ENCODE measurements around the gene TXLNG. TPM values are rescaled to one million over a fixed set of nuclear protein-coding genes. Genes with fewer than 3 reads are reported as not detected.

The TXLNG gene
- polyA plus RNA-seq, 1 experiment, result 4.5 TPM

DNA sequence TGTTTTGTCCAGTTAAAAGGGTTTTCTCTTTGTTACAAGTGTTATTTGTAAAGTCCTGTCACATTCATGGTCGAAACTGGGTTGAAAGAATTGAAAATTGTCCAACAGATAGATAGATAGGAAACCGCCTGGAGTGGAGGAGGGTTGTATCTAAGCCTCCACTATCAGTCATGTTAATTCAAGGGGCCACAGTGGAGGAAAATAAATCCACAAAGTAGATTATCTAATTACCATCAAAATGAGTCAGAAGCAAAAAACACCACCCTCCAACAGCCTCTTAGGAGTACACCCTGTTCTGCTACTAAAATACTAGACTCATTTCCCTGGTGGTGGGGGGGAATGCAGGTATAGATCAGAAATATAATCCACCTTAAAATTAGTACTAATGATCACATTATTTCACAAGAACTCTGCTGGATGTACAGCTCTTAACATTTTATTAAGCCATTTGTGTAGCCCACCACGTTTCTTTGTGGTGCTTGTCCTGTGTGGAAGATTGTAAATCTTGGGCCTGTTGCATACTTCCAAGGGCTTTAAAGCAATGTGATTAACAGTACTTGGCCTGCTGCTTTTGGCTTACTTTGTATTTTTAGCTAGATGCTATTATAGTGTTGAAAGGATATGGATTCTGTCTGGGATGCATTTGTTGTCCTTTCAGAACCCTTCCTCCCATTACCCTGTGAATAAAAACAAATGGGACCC lies 57.1 kb downstream of the TXLNG start:
- TF ChIP-seq, protein P1, sequence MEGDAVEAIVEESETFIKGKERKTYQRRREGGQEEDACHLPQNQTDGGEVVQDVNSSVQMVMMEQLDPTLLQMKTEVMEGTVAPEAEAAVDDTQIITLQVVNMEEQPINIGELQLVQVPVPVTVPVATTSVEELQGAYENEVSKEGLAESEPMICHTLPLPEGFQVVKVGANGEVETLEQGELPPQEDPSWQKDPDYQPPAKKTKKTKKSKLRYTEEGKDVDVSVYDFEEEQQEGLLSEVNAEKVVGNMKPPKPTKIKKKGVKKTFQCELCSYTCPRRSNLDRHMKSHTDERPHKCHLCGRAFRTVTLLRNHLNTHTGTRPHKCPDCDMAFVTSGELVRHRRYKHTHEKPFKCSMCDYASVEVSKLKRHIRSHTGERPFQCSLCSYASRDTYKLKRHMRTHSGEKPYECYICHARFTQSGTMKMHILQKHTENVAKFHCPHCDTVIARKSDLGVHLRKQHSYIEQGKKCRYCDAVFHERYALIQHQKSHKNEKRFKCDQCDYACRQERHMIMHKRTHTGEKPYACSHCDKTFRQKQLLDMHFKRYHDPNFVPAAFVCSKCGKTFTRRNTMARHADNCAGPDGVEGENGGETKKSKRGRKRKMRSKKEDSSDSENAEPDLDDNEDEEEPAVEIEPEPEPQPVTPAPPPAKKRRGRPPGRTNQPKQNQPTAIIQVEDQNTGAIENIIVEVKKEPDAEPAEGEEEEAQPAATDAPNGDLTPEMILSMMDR (IDR thresholded peaks at IDR 0.05; ENCODE audit: insufficient read depth, low read depth, low read length), result no peak
- ChIA-PET CTCF (no interaction called here), POLR2A (no interaction called here)
- no peak for DNase-seq (ENCODE audit: low read depth)
- H3K36me3 ChIP-seq (ENCODE audit: control insufficient read depth, insufficient read depth, low read length), result peaks cover 3% of the 10 kb centered on the region
- no peaks in the 10 kb centered on the region for H3K27me3 ChIP-seq (ENCODE audit: control insufficient read depth, insufficient read depth, low read length)
- no peak overlapping the region for H3K4me3 ChIP-seq (ENCODE audit: low read depth, low read length)

DNA sequence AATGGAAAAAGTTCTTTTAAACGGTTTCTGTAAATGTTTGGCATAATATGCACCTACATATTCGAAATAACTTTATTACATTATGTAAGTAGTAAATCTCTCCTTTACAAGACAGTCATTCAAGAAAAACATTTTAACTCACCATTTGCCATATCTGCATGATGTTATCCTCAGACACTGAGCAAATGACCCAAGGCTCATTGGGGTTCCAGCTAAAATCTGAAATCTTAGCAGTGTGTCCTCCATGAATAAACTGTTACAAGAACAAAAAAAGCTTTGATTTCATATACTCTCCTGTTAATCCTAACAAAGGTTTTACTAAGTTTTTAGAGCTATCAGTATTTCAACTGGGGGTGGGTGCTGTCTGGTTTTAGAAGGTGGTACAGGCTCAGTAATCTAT lies 59.4 kb downstream of the TXLNG start:
- POLR2A ChIA-PET, result no interaction called here
- no peak for DNase-seq (ENCODE audit: low read depth)
- Histone ChIP-seq H3K4me3 (ENCODE audit: low read depth, low read length) (no peak overlapping the region), H3K36me3 (ENCODE audit: control insufficient read depth, insufficient read depth, low read length) (peaks cover 3% of the 10 kb centered on the region), H3K27me3 (ENCODE audit: control insufficient read depth, insufficient read depth, low read length) (no peaks in the 10 kb centered on the region)
- TF ChIP-seq, protein P1 (IDR thresholded peaks at IDR 0.05; ENCODE audit: insufficient read depth, low read depth, low read length), result no peak
- CTCF ChIA-PET, result interaction anchor here (1.5 kb wide), 1 partner anchor 20 kb away, joined by 3 read pairs; no protein-coding TSS in a partner anchor

DNA sequence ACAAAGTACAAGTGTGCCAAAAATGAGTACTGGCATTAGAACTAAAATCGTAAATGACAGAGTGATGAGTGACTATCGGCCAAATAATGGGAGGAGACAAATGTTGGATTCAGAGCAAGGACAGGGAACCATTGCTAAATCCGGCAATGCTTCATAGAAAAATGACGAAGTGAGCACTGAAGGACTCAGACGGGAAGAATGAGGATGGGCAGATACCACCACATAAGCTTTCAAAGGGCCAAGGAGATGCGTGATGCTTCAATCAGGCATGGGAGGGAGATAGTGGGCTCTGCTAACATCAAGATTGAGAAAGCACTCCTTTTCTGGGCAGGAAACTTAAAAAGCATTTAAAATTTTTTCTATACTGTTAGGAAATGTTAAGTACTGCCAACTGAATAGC lies 62.3 kb downstream of the TXLNG start:
- DNase-seq (ENCODE audit: low read depth), result no peak
- ChIA-PET POLR2A (no interaction called here), CTCF (no interaction called here)
- Histone ChIP-seq H3K36me3 (ENCODE audit: control insufficient read depth, insufficient read depth, low read length) (peaks cover 3% of the 10 kb centered on the region), H3K4me3 (ENCODE audit: low read depth, low read length) (no peak overlapping the region), H3K27me3 (ENCODE audit: control insufficient read depth, insufficient read depth, low read length) (no peaks in the 10 kb centered on the region)
- TF ChIP-seq, protein P1 (IDR thresholded peaks at IDR 0.05; ENCODE audit: insufficient read depth, low read depth, low read length), result no peak

DNA sequence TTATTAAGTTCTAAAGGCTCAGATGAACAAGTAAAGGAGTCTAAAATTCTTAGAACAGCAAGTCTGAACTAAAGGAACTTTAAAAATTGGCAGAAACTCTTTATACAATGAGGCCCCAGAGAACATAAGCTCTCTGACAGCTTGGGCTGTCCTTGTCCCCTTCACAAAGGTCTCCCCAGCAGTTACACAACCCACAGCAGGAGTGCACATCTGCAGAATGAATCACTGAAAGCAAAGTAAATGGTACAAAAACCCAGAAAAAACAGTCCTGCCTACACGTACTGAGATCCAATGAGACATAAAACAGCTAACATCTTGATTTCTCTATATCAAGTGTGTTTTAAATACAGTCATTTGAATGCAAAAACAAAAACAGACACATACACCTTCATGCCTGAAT lies 65.2 kb downstream of the TXLNG start:
- Histone ChIP-seq H3K36me3 (ENCODE audit: control insufficient read depth, insufficient read depth, low read length) (peaks cover 2% of the 10 kb centered on the region), H3K4me3 (ENCODE audit: low read depth, low read length) (no peak overlapping the region), H3K27me3 (ENCODE audit: control insufficient read depth, insufficient read depth, low read length) (no peaks in the 10 kb centered on the region)
- TF ChIP-seq, protein P1 (IDR thresholded peaks at IDR 0.05; ENCODE audit: insufficient read depth, low read depth, low read length), result no peak
- no peak for DNase-seq (ENCODE audit: low read depth)
- CTCF ChIA-PET, result no interaction called here
- POLR2A ChIA-PET, result no interaction called here

DNA sequence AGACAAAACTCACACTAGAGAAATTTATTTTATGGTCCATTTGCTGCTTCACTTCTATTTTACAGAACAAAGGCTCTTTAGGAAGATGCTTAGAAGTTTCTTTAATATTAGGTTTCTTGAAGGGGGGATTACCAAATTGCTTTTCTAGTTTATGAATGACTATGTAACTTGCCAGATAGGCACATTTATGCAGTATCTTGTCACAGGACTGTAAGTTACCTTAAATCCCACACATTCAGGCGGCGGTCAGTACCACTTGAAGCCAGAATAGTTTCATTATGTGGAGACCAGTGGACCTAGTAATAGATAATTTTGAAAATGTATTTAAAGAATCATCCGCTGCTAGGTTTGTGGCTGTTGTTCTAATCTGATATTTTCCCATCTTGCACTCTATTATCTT lies 65.6 kb downstream of the TXLNG start:
- peaks cover 1% of the 10 kb centered on the region; the same call in 1 of the 2 replicates for H3K36me3 ChIP-seq (ENCODE audit: control insufficient read depth, insufficient read depth, low read length)
- no peak for DNase-seq (ENCODE audit: low read depth)
- H3K4me3 ChIP-seq (ENCODE audit: low read depth, low read length), result no peak overlapping the region
- TF ChIP-seq, protein P1 (IDR thresholded peaks at IDR 0.05; ENCODE audit: insufficient read depth, low read depth, low read length), result no peak
- no peaks in the 10 kb centered on the region for H3K27me3 ChIP-seq (ENCODE audit: control insufficient read depth, insufficient read depth, low read length)
- POLR2A ChIA-PET, result no interaction called here
- CTCF ChIA-PET, result no interaction called here

Measured in BJ (cell line).